Measurements from ENCODE around the gene CACNA2D4. TPM values are rescaled to one million over a fixed set of nuclear protein-coding genes. Genes with fewer than 3 reads are reported as not detected.

Gene CACNA2D4
- polyA plus RNA-seq, 3 donors, result 2.0 to 5.8 (median 2.1) TPM

- WGBS, 3 donors, result 92 to 96% (median 93%) methylated on average over 25 to 26 of the region's 26 CpGs
- H3K27ac ChIP-seq (ENCODE audit: low read depth, low read length), result no peak overlapping the region
Observed at GRCh38 chr12:1908758-1909157, 9.7 kb downstream of the CACNA2D4 start.

GRCh38 chr12:1907652-1908611 is 10.5 kb downstream of the CACNA2D4 start:
- no peak overlapping the region for H3K27ac ChIP-seq (ENCODE audit: low read depth, low read length)
- 16 to 35% (median 28%) methylated on average over 65 to 67 of the region's 67 CpGs for WGBS, 3 donors

- 39 to 53% (median 52%) methylated on average over 3 of the region's 3 CpGs for WGBS, 3 donors
- H3K27ac ChIP-seq (ENCODE audit: low read depth, low read length), result no peak overlapping the region
Observed at GRCh38 chr12:1906579-1906978, 11.9 kb downstream of the CACNA2D4 start.

GRCh38 chr12:1904875-1905274 is 13.6 kb downstream of the CACNA2D4 start:
- H3K27ac ChIP-seq (ENCODE audit: low read depth, low read length), result no peak overlapping the region

- H3K27ac ChIP-seq (ENCODE audit: low read depth, low read length), result no peak overlapping the region
- 76 to 84% (median 80%) methylated on average over 5 of the region's 5 CpGs for WGBS, 3 donors
Observed at GRCh38 chr12:1896964-1897363, 21.5 kb downstream of the CACNA2D4 start.

- 80 to 85% (median 84%) methylated on average over 2 of the region's 2 CpGs for WGBS, 3 donors
- no peak overlapping the region for H3K27ac ChIP-seq (ENCODE audit: low read depth, low read length)
Observed at GRCh38 chr12:1890810-1891209, 27.6 kb downstream of the CACNA2D4 start.

- WGBS, 3 donors, result 88 to 93% (median 89%) methylated on average over 8 of the region's 8 CpGs
- no peak overlapping the region for H3K27ac ChIP-seq (ENCODE audit: low read depth, low read length)
Observed at GRCh38 chr12:1890119-1890703, 28.2 kb downstream of the CACNA2D4 start.

DNA sequence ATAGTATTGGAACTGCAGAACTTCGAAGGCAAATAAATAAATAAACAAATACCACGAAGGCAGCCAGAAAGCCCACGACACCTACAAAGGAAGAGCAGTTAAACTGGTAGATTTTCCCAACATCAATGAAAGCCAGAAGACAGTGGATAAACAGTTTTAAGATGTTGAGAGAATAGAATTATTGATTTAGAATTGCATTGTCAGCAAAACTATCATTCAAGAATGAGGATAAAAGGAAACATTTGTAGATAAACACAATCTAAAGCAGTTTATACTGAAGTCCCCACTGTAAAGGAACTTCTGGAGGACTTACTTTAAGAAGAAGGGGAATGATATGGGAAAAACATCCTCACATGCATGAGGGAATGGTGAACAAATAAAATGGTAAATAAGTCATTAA is 29.5 kb downstream of the CACNA2D4 start:
- no peak overlapping the region for H3K27ac ChIP-seq (ENCODE audit: low read depth, low read length)
- WGBS, 3 donors, result 80 to 89% (median 85%) methylated on average over 3 of the region's 3 CpGs

DNA sequence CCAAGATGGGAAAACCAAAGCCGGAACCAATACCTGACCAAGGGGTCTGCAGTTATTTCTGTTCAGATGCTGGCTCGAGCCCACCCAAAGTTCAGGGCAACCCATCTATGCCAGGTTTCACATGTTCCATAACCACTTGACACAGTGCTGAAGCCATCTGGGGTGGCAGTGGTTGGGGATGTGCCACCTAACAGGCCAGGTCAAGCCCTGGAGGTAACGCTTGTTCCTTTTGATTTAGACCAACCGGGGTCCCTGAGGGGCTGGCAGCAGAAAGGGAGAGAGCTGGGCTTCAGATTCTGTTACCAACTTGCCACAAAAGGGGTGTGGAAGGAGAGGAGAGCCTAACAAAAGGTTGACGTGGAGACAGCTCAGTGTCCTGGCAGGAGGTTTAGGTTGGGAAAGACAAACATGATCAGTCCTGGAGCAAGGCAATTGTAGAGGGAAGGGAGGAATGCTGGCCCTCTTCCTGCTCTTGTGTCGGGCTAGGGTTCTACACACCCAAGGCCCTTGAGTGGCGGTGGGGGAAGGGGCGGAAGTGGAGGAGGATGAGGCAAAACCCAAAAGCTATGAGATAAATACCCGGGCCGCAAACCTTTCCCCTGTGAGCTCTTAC is 31.9 kb downstream of the CACNA2D4 start:
- WGBS, 3 donors, result 69 to 88% (median 88%) methylated on average over 10 of the region's 10 CpGs
- H3K27ac ChIP-seq (ENCODE audit: low read depth, low read length), result no peak overlapping the region

DNA sequence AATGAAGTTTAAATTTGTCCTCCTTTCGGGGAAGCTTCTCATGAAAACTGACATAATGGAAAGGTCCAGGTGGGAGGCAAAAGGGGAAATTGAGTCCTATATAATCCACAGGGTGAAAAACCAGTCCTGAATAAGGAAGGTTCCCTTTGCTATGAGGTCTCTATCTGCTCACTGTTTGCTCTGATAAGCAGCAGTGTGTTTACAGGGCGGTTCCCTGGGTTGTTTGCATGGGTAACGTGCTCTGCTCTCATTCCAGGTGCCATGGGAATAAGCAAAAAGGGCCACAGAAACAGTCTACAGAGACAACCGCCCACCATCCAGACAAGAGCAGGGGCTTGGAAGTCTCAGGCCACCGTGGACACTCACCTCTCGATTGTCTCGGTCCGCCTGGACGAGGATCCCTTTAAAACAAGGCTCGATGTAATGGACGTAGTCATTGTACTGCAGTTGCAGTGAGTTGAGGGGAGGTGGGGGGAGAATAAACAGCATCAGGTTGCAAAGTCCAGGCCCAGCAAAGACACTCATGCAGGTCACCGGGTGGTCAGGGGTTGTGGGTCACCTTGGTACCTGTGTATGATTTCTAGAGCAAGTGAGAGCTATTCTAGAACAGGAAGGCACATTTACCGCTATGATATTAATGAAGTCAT is 32.7 kb downstream of the CACNA2D4 start:
- 64 to 84% (median 77%) methylated on average over 13 of the region's 13 CpGs for WGBS, 3 donors
- H3K27ac ChIP-seq (ENCODE audit: low read depth, low read length), result no peak overlapping the region

- WGBS, 3 donors, result 87 to 96% (median 95%) methylated on average over 5 of the region's 5 CpGs
- no peak overlapping the region for H3K27ac ChIP-seq (ENCODE audit: low read depth, low read length)
Observed at GRCh38 chr12:1885082-1885596, 33.3 kb downstream of the CACNA2D4 start.

GRCh38 chr12:1884651-1885050 is 33.8 kb downstream of the CACNA2D4 start:
- no peak overlapping the region for H3K27ac ChIP-seq (ENCODE audit: low read depth, low read length)
- 91 to 92% (median 92%) methylated on average over 9 of the region's 9 CpGs for WGBS, 3 donors

DNA sequence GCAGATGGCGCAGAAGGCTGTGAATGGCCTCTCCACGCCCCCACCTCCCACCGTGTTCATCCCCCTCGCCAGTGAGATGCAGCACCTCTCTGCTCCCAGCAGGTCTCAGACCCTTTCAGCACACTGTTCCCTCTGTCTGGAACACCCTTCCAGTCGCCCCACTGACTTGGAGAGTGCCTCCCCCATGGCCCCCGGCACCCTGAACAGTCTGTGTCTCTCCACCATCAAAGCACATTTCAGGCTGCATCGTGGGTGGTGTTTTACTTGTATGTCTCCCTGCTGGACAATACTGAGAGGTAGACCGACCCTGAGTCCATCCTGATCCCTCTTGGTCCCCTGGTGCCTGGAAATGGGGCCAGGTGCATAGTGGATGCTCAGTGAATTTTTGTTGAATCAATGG is 34.9 kb downstream of the CACNA2D4 start:
- 76 to 84% (median 83%) methylated on average over 8 of the region's 8 CpGs for WGBS, 3 donors
- no peak overlapping the region for H3K27ac ChIP-seq (ENCODE audit: low read depth, low read length)

DNA sequence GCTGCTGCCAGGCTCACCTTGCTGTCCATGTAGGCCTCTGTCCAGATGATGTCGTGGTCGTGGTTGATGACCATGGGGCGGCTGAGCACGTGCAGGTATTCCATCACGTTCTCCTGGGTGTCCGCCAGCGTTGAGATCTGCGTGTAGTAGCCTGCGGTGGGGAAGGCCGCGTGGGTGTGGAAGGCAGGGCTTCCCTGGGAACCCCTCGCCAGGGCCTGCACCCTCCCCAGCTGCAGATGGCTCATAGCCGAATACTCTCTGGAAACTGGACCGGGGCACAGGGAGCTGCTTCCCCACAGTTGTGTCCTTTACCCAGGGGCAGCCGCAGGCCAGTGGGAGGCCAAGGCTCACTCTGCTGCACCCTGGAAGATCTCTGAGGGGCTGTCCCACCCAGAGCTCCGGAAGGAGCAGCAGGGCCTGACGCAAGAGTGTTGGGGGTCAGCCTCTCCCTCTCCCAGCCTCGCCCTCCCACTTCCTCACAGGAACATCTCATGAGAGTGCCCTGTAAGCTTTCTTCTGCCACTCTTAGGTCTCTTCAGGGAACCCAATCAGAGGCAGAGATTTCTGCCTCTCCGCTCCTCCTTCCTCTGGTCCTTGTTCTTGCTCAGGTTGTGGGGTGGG is 35.5 kb downstream of the CACNA2D4 start:
- WGBS, 3 donors, result 81 to 88% (median 82%) methylated on average over 19 of the region's 19 CpGs
- no peak overlapping the region for H3K27ac ChIP-seq (ENCODE audit: low read depth, low read length)

DNA sequence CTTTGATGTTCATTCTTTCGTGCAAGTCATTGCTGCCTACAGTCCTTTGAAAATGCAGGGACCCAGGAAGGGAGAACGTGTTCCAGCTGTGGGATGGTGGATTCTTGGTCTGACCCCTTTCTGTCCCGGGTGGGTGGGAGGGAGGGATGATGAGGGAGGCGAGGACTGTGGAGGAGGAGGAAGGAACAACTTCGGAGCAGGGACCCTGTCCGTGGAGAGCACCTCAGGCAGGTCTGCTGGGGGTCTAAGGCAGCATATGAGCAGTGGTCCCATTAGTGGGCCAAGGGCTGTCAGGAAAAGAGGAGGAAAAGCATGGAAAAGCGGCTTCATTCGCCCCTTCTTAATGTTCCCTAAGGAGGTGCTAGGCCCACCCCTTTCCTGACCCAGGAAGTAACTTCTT is 36.0 kb downstream of the CACNA2D4 start:
- H3K27ac ChIP-seq (ENCODE audit: low read depth, low read length), result no peak overlapping the region
- 68 to 80% (median 75%) methylated on average over 8 of the region's 8 CpGs for WGBS, 3 donors

GRCh38 chr12:1881936-1882335 is 36.5 kb downstream of the CACNA2D4 start:
- 48 to 69% (median 57%) methylated on average over 3 of the region's 3 CpGs for WGBS, 3 donors
- H3K27ac ChIP-seq (ENCODE audit: low read depth, low read length), result no peak overlapping the region

DNA sequence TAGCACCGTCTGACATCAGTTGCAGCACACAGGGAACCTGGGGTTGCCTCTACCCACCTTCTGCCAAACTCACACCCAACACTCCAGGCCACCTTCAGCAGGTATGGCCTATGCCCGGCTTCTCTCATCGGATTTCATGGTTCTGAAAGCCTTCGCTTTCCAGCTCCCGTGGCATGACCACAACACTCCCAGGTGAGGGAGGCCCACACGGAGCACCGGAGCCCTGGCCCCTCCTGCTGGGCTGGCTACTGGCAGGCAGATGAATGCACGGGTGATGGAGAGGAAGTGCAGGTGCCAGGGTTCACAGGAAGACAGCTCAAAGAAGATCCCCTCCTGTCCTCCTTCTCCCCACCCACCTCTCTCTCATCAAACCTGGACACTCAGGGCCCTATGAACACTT is 37.2 kb downstream of the CACNA2D4 start:
- 75 to 90% (median 79%) methylated on average over 8 of the region's 8 CpGs for WGBS, 3 donors
- H3K27ac ChIP-seq (ENCODE audit: low read depth, low read length), result no peak overlapping the region

GRCh38 chr12:1880876-1881275 is 37.6 kb downstream of the CACNA2D4 start:
- no peak overlapping the region for H3K27ac ChIP-seq (ENCODE audit: low read depth, low read length)
- WGBS, 3 donors, result 90 to 96% (median 91%) methylated on average over 7 of the region's 7 CpGs

Data from adipose tissue (tissue), 3 donors.